NCI-H128 (cell line): ENCODE measurements around the gene FAM186B.
A peak's percentile ranks its signal among the peaks of the same experiment; 100 is the strongest.

ENCODE experiments used
- DNase-seq: peaks from one replicate; lab custom pipeline; 2025; ENCODE audit not compliant: unreplicated experiment; lab: John Stamatoyannopoulos, UW

Gene FAM186B

DNA sequence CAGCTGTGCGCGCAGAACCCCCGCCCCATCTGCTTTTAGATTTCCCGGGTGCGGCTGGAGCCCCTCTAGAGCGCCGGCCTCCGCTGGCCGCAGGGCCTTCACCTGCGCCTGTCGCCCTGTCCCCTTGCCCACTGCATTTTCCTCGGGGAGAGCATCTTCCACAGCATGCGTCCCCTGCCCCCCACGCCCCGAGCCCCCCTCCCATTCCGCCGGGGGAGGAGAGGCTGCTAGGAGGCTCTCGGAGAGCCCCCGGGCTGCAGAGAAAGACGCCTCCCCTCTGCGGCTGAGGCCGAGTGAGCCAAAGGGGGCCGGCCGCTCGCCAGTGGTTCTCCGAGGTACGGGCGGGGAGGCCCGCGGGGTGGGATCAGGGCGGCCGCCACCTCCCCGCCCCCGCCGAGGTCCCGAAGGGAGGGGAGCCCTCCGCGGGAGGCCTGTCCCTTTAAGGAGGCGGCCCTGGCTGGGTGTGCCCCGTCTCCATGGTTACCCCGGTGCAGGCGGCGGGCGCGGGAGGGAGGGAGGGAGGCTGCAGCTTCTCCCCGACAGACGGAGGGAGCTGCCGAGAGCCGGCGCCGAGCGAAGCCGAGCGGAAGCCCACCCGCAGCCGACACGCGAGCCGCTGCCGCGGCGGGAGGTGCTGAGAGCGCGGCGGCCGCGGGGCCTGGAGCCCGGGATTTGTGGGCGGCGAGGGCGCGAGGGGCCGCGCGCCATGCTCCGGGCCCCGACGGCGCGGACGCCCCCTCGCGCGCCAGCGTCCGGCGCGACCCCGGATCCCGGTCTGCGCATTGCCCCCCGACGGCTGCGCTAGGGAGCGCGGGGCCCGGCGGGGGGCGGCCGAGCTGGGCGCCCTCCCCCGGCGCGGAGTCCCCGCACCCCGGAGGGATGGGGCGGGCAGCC is 66.7 kb downstream of the FAM186B start, which contains the start of gene KCNH3:
TSS of gene KCNH3 (plus strand) at position 521 of the 894 bp plus-strand sequence. CDS start 387 bp downstream, outside the sequence.
- DNase-seq, result peak; percentile 85

DNA sequence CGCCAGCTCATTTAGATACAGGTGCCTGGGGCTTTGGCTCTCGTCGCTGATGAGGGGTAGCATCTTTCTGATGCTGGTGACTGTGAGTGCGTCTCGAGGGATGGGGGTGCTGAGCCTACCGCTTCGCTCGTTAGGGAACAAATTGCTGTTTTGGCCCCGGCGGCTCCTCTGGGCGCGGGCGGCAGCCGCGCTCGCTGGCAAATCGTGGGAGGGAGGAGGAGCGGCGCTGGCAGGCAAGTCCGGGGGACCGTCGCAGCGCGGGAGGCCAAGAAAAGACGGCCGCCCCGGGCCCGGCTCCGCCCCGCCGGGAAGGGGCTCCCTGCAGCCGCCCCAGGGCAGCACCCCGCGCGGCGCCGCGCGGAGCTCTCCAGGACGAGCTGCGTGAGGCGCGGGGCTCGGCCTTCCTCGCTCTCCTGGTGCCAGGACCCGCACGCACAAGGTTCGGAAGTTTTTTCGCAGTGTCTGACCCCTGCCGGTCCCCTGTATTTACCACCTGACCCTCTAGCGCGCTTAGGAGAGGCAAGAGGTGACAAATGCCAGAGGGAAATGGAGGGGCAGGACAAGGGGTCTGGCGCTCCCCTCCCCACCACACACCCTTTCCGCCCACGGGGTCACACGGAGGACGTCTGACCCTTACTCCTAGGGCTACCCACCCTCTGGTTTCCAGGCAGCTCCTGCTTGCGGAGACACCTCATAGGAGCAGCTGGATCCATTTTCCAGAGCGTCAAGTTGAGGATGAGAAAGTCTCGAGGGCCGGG is 67.5 kb downstream of the FAM186B start:
- no peak for DNase-seq
